ENCODE measurements around the gene PRPF4.

- TF ChIP-seq CTCF (IDR thresholded peaks at IDR 0.05) (no peak), ZFX (IDR thresholded peaks at IDR 0.05; ENCODE audit: borderline replicate concordance) (no peak)
Observed at GRCh38 chr9:113275157-113276131, at the start of gene PRPF4, which contains the start of gene CDC26.
